Hair follicle dermal papilla cell (primary cell): ENCODE data around the gene AZU1. TPM values are rescaled to one million over a fixed set of nuclear protein-coding genes. Genes with fewer than 3 reads are reported as not detected.

Experiments used
- small RNA-seq: library from RNA; depleted of rRNA; stranded (forward); fragments of <200 nt; gene quantifications from one replicate; pipeline ENCODE3, GENCODE V24; 2012
- total RNA-seq: library from RNA; depleted of rRNA; stranded (reverse); fragments of >200 nt; gene quantifications from 2 replicates; pipeline ENCODE4 v1.2.3, GENCODE V29; 2012

Gene AZU1
- not detected in 2 replicates for total RNA-seq

GRCh38 chr19:827710-828321, at the start of gene AZU1:
AZU1 (plus strand) TSS chr19:827837; CDS start chr19:827847, 10 bp downstream.

GRCh38 chr19:796692-797527, 30.7 kb upstream of the AZU1 start, which contains the start of gene PTBP1:
PTBP1 (plus strand) TSS chr19:797452; CDS start chr19:797498, 46 bp downstream.

DNA sequence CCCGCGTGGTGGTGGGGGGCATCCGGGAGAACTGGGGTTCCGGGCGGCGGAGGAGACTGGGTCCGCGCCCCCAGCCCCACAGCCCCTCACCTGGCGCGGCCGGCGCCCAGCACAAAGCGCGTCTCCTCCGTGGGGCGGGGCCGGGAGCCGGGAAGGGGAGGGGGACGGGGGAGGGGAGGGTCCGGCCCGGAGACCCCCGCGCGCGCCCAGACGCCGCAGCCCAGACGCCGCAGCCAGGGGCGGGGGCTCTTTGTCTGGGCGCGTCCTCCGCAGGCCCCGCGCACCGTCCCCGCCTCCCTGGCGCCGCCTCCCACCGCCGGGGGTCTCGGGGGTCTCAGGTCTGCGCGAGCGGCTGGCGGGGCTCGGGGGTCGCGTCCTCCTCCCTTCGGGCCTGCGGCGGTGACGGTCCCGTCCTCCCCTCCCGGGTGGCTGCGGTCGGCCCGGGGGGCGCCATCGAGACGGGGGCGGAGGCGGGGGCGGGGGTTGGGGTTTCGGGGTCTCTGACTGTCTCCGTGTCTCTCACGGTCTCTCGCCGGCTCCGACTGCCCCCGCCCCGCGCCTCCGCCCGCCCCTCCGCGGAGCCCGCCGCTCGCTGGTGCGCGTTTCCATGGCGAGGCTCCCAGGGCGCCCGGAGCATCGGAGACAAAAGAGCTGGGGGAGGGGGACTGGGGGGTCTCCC, 5.7 kb upstream of the AZU1 start, which contains the start of gene PLPPR3:
Gene PLPPR3, minus strand, starts transcription at position 131 of the 679 bp plus-strand sequence. CDS start 396 bp downstream, outside the sequence.

GRCh38 chr19:840519-841206, 13.0 kb downstream of the AZU1 start, which contains the start of gene PRTN3:
PRTN3 (plus strand) TSS chr19:840999; CDS start chr19:841009, 10 bp downstream.

DNA sequence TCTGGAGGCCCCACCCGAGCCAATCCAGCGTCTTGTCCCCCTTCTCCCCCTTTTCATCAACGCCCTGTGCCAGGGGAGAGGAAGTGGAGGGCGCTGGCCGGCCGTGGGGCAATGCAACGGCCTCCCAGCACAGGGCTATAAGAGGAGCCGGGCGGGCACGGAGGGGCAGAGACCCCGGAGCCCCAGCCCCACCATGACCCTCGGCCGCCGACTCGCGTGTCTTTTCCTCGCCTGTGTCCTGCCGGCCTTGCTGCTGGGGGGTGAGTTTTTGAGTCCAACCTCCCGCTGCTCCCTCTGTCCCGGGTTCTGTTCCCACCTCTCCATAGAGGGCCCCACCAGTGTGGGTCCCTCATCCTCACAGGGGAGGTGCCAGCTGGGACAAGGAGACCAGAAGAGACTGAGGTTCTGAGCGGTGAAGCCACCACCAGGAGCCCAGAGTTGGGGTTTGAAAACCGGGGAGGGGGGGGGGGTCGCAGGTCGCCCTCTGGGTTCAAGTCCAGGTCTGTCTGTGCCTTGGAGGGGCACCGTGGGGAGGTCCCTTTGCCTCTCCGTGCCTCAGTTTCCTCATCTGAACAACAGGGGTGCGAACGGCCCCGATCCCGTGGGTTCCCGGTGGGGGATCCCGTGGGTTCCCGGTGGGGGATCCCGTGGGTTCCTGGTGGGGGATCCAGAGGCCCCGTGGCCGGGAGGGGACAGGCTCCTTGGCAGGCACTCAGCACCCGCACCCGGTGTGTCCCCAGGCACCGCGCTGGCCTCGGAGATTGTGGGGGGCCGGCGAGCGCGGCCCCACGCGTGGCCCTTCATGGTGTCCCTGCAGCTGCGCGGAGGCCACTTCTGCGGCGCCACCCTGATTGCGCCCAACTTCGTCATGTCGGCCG, 24.7 kb downstream of the AZU1 start, which contains the start of gene ELANE:
Gene ELANE, plus strand, starts transcription at position 168 of the 878 bp plus-strand sequence. Its CDS starts 26 bp downstream, at position 194.

DNA sequence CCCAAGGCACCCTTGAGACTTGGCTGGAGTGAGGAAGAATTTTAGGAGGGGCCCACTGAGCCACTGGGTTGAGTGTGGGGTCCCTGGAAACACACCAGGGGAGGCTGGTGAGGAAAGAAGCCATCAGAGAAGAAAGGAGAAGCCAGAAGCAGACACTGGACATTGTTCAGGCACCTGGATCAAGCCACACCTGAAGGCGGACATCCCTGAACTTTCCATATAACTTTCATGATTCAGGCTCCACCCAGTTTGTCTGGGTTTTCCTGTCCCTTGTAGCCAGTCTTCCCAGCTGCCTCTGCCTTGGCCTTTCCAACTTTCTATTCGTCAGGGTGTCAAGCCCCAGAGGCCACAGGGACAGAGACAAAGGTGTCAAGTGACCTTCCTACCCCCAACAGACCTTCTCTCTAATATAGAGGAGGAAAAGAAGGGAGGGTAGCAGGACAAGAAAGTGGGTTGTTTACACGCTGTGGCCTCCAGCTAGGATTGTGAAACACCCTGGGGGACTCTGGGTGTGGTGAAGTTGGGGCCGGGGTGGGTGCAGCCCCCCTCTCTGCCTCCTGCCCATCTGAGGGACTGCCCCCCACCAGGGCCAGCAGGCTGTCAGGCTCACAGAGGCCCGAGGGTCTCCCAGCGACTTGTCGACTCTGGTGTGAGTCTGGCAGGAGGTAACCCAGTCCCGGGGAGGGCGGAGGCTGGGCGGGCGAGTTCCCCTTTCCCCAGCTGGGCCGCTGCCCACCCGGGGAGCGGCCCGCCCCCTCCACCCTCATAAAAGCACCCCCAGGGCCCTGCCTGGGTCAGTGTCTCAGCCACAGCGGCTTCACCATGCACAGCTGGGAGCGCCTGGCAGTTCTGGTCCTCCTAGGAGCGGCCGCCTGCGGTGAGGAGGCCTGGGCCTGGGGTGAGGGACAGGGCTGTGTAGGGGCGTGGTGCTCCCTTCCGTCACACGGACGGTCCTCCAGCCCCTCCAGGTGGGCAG, 31.5 kb downstream of the AZU1 start, which contains the start of gene CFD:
Gene CFD, plus strand, starts transcription at position 797 of the 976 bp plus-strand sequence. Its CDS starts 26 bp downstream, at position 823.

Small RNA genes within 50 kb of the gene (small RNA-seq; reads per million reads assigned to genes)
- gene MIR3187, result not detected

Other genes starting within 250 kb of the AZU1 start
- 2.4 and 2.9 TPM in 2 replicates for gene HCN2, start 238.0 kb upstream of the AZU1 start, total RNA-seq
- gene POLRMT, start 194.3 kb upstream of the AZU1 start, total RNA-seq, result 20.8 and 27.9 TPM in 2 replicates
- gene FGF22, start 188.0 kb upstream of the AZU1 start, total RNA-seq, result 0.16 TPM in 1 of 2 replicates, not detected in the other
- 38.9 and 46.4 TPM in 2 replicates for gene RNF126, start 164.6 kb upstream of the AZU1 start, total RNA-seq
- 34.2 and 42.5 TPM in 2 replicates for gene FSTL3, start 151.4 kb upstream of the AZU1 start, total RNA-seq
- not detected in 2 replicates for gene PRSS57, start 132.4 kb upstream of the AZU1 start, total RNA-seq
- 0.73 and 0.97 TPM in 2 replicates for gene PALM, start 118.9 kb upstream of the AZU1 start, total RNA-seq
- gene MISP, start 76.7 kb upstream of the AZU1 start, total RNA-seq, result under 0.01 TPM in 1 of 2 replicates, not detected in the other
- 99.9 and 128 TPM in 2 replicates for gene PTBP1, start 30.4 kb upstream of the AZU1 start, total RNA-seq
- gene PLPPR3, start 5.9 kb upstream of the AZU1 start, total RNA-seq, result 1.3 and 2.4 TPM in 2 replicates
- gene PRTN3, start 13.2 kb downstream of the AZU1 start, total RNA-seq, result not detected in 2 replicates
- gene ELANE, start 24.5 kb downstream of the AZU1 start, total RNA-seq, result 0.49 and 0.73 TPM in 2 replicates
- gene CFD, start 31.8 kb downstream of the AZU1 start, total RNA-seq, result 33.5 and 41.1 TPM in 2 replicates
- 42.4 and 52.1 TPM in 2 replicates for gene MED16, start 65.3 kb downstream of the AZU1 start, total RNA-seq
- gene RNU6-9, start 65.6 kb downstream of the AZU1 start, total RNA-seq, result not detected in 2 replicates
- 34.6 and 46.8 TPM in 2 replicates for gene R3HDM4, start 85.4 kb downstream of the AZU1 start, total RNA-seq
- gene KISS1R, start 89.5 kb downstream of the AZU1 start, total RNA-seq, result not detected in 2 replicates
- 23.9 and 25.5 TPM in 2 replicates for gene ARID3A, start 98.2 kb downstream of the AZU1 start, total RNA-seq
- 32.7 and 32.9 TPM in 2 replicates for gene WDR18, start 156.5 kb downstream of the AZU1 start, total RNA-seq
- gene GRIN3B, start 172.6 kb downstream of the AZU1 start, total RNA-seq, result 0.85 and 1.5 TPM in 2 replicates
- gene TMEM259, start 193.3 kb downstream of the AZU1 start, total RNA-seq, result 92.7 and 94.6 TPM in 2 replicates
- not detected in 2 replicates for gene RNU6-2, start 193.7 kb downstream of the AZU1 start, total RNA-seq
- 745 and 827 TPM in 2 replicates for gene CNN2, start 198.8 kb downstream of the AZU1 start, total RNA-seq
- 8.3 and 9.4 TPM in 2 replicates for gene ABCA7, start 212.3 kb downstream of the AZU1 start, total RNA-seq
- 0.65 and 1.5 TPM in 2 replicates for gene ARHGAP45, start 239.3 kb downstream of the AZU1 start, total RNA-seq